Astrocyte (in vitro differentiated cells and primary cell): ENCODE results near the gene FOXE3.

Source experiments
- EZH2 ChIP-seq: IDR thresholded peaks from 2 replicates; pipeline ENCODE4 v1.6.1; 2012; ENCODE audit warnings: mild to moderate bottlenecking, low read length, inconsistent platforms; ENCODE audit not compliant: insufficient read depth
- TF ChIP-seq, protein P1 (sequence below): IDR thresholded peaks from 2 replicates; pipeline ENCODE4 v1.5.1; 2011; ENCODE audit warnings: low read depth, mild to moderate bottlenecking, inconsistent platforms, low read length, moderate library complexity; ENCODE audit not compliant: insufficient read depth

GRCh38 chr1:47382399-47382983, 33.6 kb upstream of the FOXE3 start:
- TF ChIP-seq, protein P1, sequence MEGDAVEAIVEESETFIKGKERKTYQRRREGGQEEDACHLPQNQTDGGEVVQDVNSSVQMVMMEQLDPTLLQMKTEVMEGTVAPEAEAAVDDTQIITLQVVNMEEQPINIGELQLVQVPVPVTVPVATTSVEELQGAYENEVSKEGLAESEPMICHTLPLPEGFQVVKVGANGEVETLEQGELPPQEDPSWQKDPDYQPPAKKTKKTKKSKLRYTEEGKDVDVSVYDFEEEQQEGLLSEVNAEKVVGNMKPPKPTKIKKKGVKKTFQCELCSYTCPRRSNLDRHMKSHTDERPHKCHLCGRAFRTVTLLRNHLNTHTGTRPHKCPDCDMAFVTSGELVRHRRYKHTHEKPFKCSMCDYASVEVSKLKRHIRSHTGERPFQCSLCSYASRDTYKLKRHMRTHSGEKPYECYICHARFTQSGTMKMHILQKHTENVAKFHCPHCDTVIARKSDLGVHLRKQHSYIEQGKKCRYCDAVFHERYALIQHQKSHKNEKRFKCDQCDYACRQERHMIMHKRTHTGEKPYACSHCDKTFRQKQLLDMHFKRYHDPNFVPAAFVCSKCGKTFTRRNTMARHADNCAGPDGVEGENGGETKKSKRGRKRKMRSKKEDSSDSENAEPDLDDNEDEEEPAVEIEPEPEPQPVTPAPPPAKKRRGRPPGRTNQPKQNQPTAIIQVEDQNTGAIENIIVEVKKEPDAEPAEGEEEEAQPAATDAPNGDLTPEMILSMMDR: no peak
- no peak for TF ChIP-seq EZH2
